ENCODE measurements around the gene PCNX1. TPM values are rescaled to one million over a fixed set of nuclear protein-coding genes. Genes with fewer than 3 reads are reported as not detected.

Gene PCNX1
- total RNA-seq, 1 experiment from 2014 or later, result 23.3 TPM

DNA sequence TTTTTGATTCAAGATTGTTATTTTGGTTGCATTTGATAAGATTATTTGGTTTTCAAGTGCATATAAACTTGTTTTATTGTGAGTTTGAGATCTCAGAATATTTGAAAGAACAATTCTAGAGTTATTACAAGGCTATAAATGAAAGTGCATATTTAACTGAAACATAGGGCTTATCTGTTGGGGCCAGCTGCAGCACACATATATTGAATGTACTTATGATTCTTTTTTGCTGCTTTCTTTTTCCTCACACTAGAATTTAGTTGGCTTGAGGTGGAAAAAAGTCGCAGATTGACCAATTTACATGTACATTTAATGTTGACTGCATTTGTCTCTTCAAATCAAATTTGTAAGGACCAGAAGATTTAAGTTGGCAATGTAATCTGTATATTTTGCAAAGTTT is 88.0 kb downstream of the PCNX1 start:
- POLR2A ChIA-PET (ENCODE audit: unreplicated experiment), result interaction anchor here (0.5 kb wide), 1 partner anchor 11 kb away, joined by 12 read pairs; no protein-coding TSS in a partner anchor
- no peak for ATAC-seq

GRCh38 chr14:70995671-70996070 is 88.4 kb downstream of the PCNX1 start:
- no TSS peak for BruUV-seq (replicated peaks)
- ATAC-seq (no peak), DNase-seq (no peak)
- no peaks in the 10 kb centered on the region for H3K36me3 ChIP-seq (ENCODE audit: low read depth, low read length)
- no peaks in the 10 kb centered on the region for H3K4me1 ChIP-seq (ENCODE audit: insufficient read depth, low read length)
- H3K4me3 ChIP-seq (ENCODE audit: low read length), result no peak overlapping the region
- H3K9me3 ChIP-seq (ENCODE audit: low read length), result no peaks in the 10 kb centered on the region
- H4K20me1 ChIP-seq (ENCODE audit: low read length), result no peaks in the 10 kb centered on the region
- no peaks in the 10 kb centered on the region for H3K27me3 ChIP-seq (ENCODE audit: low read length)
- H3K79me2 ChIP-seq (ENCODE audit: low read length), result no peaks in the 10 kb centered on the region
- POLR2A ChIA-PET (ENCODE audit: unreplicated experiment), result interaction anchor here (0.5 kb wide), 1 partner anchor 11 kb away, joined by 12 read pairs; no protein-coding TSS in a partner anchor
- no peak overlapping the region for H2AFZ ChIP-seq (ENCODE audit: low read length)
- no peak overlapping the region for H3K27ac ChIP-seq (ENCODE audit: low read length)
- no peak for TF ChIP-seq EZH2 (IDR thresholded peaks at IDR 0.05; ENCODE audit: low read length, unreplicated experiment)
- TF ChIP-seq EZH2phosphoT487 (IDR thresholded peaks at IDR 0.05; ENCODE audit: borderline replicate concordance, low read length), result no peak
- no peak for TF ChIP-seq CTCF (conservative IDR thresholded peaks at IDR 0.05; ENCODE audit: low read depth, low read length)
- no peak overlapping the region for H3K4me2 ChIP-seq (ENCODE audit: low read length)
- CTCF ChIA-PET, result no interaction called here
- H3F3A ChIP-seq (ENCODE audit: low read length, unreplicated experiment), result no peaks in the 10 kb centered on the region
- no peak overlapping the region for H3K9ac ChIP-seq (ENCODE audit: low read length)
- intact Hi-C loops (cut with micrococcal nuclease), result no loop called here
- no peaks in the 10 kb centered on the region for H3K9me2 ChIP-seq (replicated peaks; ENCODE audit: low read length)

More for the DNA sequence above, 88.0 kb downstream of the PCNX1 start:
- H3K9ac ChIP-seq (ENCODE audit: low read length), result no peak overlapping the region
- no peaks in the 10 kb centered on the region for H3K4me1 ChIP-seq (ENCODE audit: insufficient read depth, low read length)
- intact Hi-C loops (cut with micrococcal nuclease), result no loop called here
- H3K9me3 ChIP-seq (ENCODE audit: low read length), result no peaks in the 10 kb centered on the region
- no peaks in the 10 kb centered on the region for H3K79me2 ChIP-seq (ENCODE audit: low read length)
- H3K9me2 ChIP-seq (replicated peaks; ENCODE audit: low read length), result no peaks in the 10 kb centered on the region
- no peak for DNase-seq
- H2AFZ ChIP-seq (ENCODE audit: low read length), result no peak overlapping the region
- H3K4me3 ChIP-seq (ENCODE audit: low read length), result no peak overlapping the region
- no TSS peak for BruUV-seq (replicated peaks)
- TF ChIP-seq CTCF (conservative IDR thresholded peaks at IDR 0.05; ENCODE audit: low read depth, low read length), result no peak
- TF ChIP-seq EZH2phosphoT487 (IDR thresholded peaks at IDR 0.05; ENCODE audit: borderline replicate concordance, low read length), result no peak
- no peak for TF ChIP-seq EZH2 (IDR thresholded peaks at IDR 0.05; ENCODE audit: low read length, unreplicated experiment)
- no peaks in the 10 kb centered on the region for H3F3A ChIP-seq (ENCODE audit: low read length, unreplicated experiment)
- H3K27me3 ChIP-seq (ENCODE audit: low read length), result no peaks in the 10 kb centered on the region
- H4K20me1 ChIP-seq (ENCODE audit: low read length), result no peaks in the 10 kb centered on the region
- no peaks in the 10 kb centered on the region for H3K36me3 ChIP-seq (ENCODE audit: low read depth, low read length)
- H3K27ac ChIP-seq (ENCODE audit: low read length), result no peak overlapping the region
- no peak overlapping the region for H3K4me2 ChIP-seq (ENCODE audit: low read length)
- CTCF ChIA-PET, result no interaction called here

- no peak overlapping the region for H3K27ac ChIP-seq (ENCODE audit: low read length)
- H3F3A ChIP-seq (ENCODE audit: low read length, unreplicated experiment), result no peaks in the 10 kb centered on the region
- ChIA-PET CTCF (no interaction called here), POLR2A (ENCODE audit: unreplicated experiment) (no interaction called here)
- H3K79me2 ChIP-seq (ENCODE audit: low read length), result no peaks in the 10 kb centered on the region
- BruUV-seq (replicated peaks), result no TSS peak
- no peak for ATAC-seq
- H3K4me2 ChIP-seq (ENCODE audit: low read length), result no peak overlapping the region
- no peaks in the 10 kb centered on the region for H3K36me3 ChIP-seq (ENCODE audit: low read depth, low read length)
- no peaks in the 10 kb centered on the region for H4K20me1 ChIP-seq (ENCODE audit: low read length)
- H2AFZ ChIP-seq (ENCODE audit: low read length), result no peak overlapping the region
- H3K4me1 ChIP-seq (ENCODE audit: insufficient read depth, low read length), result peaks cover 5% of the 10 kb centered on the region
- H3K27me3 ChIP-seq (ENCODE audit: low read length), result no peaks in the 10 kb centered on the region
- H3K4me3 ChIP-seq (ENCODE audit: low read length), result no peak overlapping the region
- H3K9me2 ChIP-seq (replicated peaks; ENCODE audit: low read length), result no peaks in the 10 kb centered on the region
- H3K9me3 ChIP-seq (ENCODE audit: low read length), result no peaks in the 10 kb centered on the region
- H3K9ac ChIP-seq (ENCODE audit: low read length), result no peak overlapping the region
- DNase-seq, result no peak
- no peak for TF ChIP-seq EZH2phosphoT487 (IDR thresholded peaks at IDR 0.05; ENCODE audit: borderline replicate concordance, low read length)
- TF ChIP-seq CTCF (conservative IDR thresholded peaks at IDR 0.05; ENCODE audit: low read depth, low read length), result no peak
- no peak for TF ChIP-seq EZH2 (IDR thresholded peaks at IDR 0.05; ENCODE audit: low read length, unreplicated experiment)
- intact Hi-C loops (cut with micrococcal nuclease), result no loop called here
Observed at GRCh38 chr14:70999117-70999516, 91.9 kb downstream of the PCNX1 start.
